Measurements from ENCODE around the gene GPC3. TPM values are rescaled to one million over a fixed set of nuclear protein-coding genes. Genes with fewer than 3 reads are reported as not detected.

The GPC3 gene
- total RNA-seq, 2 donors from 2014 or later = 1.9 to 2.0 TPM

- H3K27ac ChIP-seq = no peak overlapping the region
- DNase-seq = no peak
- intact Hi-C loops (cut with DNase I) = no loop called here
Observed at GRCh38 chrX:133609166-133609565, 376.2 kb downstream of the GPC3 start.

GRCh38 chrX:133608406-133608805, 377.0 kb downstream of the GPC3 start:
- no peaks in the 10 kb centered on the region for H3K9me3 ChIP-seq
- DNase-seq = no peak
- no peak overlapping the region for H3K4me3 ChIP-seq
- no peaks in the 10 kb centered on the region for H3K27me3 ChIP-seq
- no peak overlapping the region for H3K27ac ChIP-seq
- H3K9ac ChIP-seq (ENCODE audit: low read depth in 2 of 2, low read length in 2 of 2) = no peak overlapping the region
- TF ChIP-seq CTCF (IDR thresholded peaks at IDR 0.05) = no peak
- intact Hi-C loops (cut with DNase I) = no loop called here
- no peaks in the 10 kb centered on the region for H3K4me1 ChIP-seq
- H3K36me3 ChIP-seq = no peaks in the 10 kb centered on the region

More at GRCh38 chrX:133609166-133609565, 376.2 kb downstream of the GPC3 start:
- Histone ChIP-seq H3K9ac (ENCODE audit: low read depth in 2 of 2, low read length in 2 of 2) (no peak overlapping the region), H3K36me3 (no peaks in the 10 kb centered on the region), H3K27me3 (no peaks in the 10 kb centered on the region), H3K4me1 (no peaks in the 10 kb centered on the region), H3K9me3 (no peaks in the 10 kb centered on the region), H3K4me3 (no peak overlapping the region)
- no peak for TF ChIP-seq CTCF (IDR thresholded peaks at IDR 0.05)

GRCh38 chrX:133607419-133608348, 377.7 kb downstream of the GPC3 start:
- DNase-seq = no peak
- Histone ChIP-seq H3K36me3 (no peaks in the 10 kb centered on the region), H3K4me1 (no peaks in the 10 kb centered on the region), H3K27ac (no peak overlapping the region), H3K9me3 (no peaks in the 10 kb centered on the region), H3K27me3 (no peaks in the 10 kb centered on the region), H3K4me3 (no peak overlapping the region), H3K9ac (ENCODE audit: low read depth in 2 of 2, low read length in 2 of 2) (no peak overlapping the region)
- TF ChIP-seq CTCF (IDR thresholded peaks at IDR 0.05) = no peak
- intact Hi-C loops (cut with DNase I) = no loop called here

- no peaks in the 10 kb centered on the region for H3K9me3 ChIP-seq
- no peak for DNase-seq
- no peak for TF ChIP-seq CTCF (IDR thresholded peaks at IDR 0.05)
- H3K36me3 ChIP-seq = no peaks in the 10 kb centered on the region
- no peaks in the 10 kb centered on the region for H3K4me1 ChIP-seq
- no peaks in the 10 kb centered on the region for H3K27me3 ChIP-seq
- intact Hi-C loops (cut with DNase I) = no loop called here
- no peak overlapping the region for H3K9ac ChIP-seq (ENCODE audit: low read depth in 2 of 2, low read length in 2 of 2)
- no peak overlapping the region for H3K27ac ChIP-seq
- H3K4me3 ChIP-seq = no peak overlapping the region
Observed at GRCh38 chrX:133606990-133607389, 378.4 kb downstream of the GPC3 start.

- no peaks in the 10 kb centered on the region for H3K36me3 ChIP-seq
- no peak overlapping the region for H3K4me3 ChIP-seq
- no peak overlapping the region for H3K27ac ChIP-seq
- no peak for TF ChIP-seq CTCF (IDR thresholded peaks at IDR 0.05)
- intact Hi-C loops (cut with DNase I) = no loop called here
- H3K9me3 ChIP-seq = no peaks in the 10 kb centered on the region
- no peak overlapping the region for H3K9ac ChIP-seq (ENCODE audit: low read depth in 2 of 2, low read length in 2 of 2)
- DNase-seq = no peak
- H3K27me3 ChIP-seq = no peaks in the 10 kb centered on the region
- H3K4me1 ChIP-seq = no peaks in the 10 kb centered on the region
Observed at GRCh38 chrX:133604801-133605200, 380.6 kb downstream of the GPC3 start.
